B cell (primary cell): ENCODE results near the gene C4orf33. TPM values are rescaled to one million over a fixed set of nuclear protein-coding genes. Genes with fewer than 3 reads are reported as not detected.

Experiments
- ATAC-seq: fragments of 200-7000 bp; cut with Tn5 transposase; one replicate; pipeline ENCODE4 v1.10.0; 2021; ENCODE audit warnings: low read depth, mild to moderate bottlenecking, moderate number of reproducible peaks, moderate library complexity
- CTCF ChIA-PET: fragments of 350-600 bp; sonication (Branson Sonifier 250); formaldehyde crosslinking; loops from one replicate; lab custom pipeline; 2021; ENCODE audit warnings: antibody characterized with exemption, inconsistent platforms; lab: Charles Lee
- POLR2A ChIA-PET: fragments of 350-600 bp; sonication (Branson Sonifier 250); formaldehyde crosslinking; loops from one replicate; lab custom pipeline; 2021; ENCODE audit warnings: antibody characterized with exemption; lab: Charles Lee
- DNase-seq: peaks from one replicate; pipeline ENCODE4 v3.0.0; 2013
- H2AFZ ChIP-seq: 2 replicates; pipeline ENCODE4 v1.6.1; 2012; ENCODE audit warnings: mild to moderate bottlenecking, low read depth, low read length; ENCODE audit not compliant: insufficient read depth, poor library complexity, severe bottlenecking
- H3K27ac ChIP-seq, 2 donors: 1 replicate in 1 of 2; 2 replicates in 1 of 2; pipeline ENCODE4 v1.5.1; 2012 to 2013; ENCODE audit warnings: low read length in 2 of 2, mild to moderate bottlenecking in 2 of 2, moderate library complexity in 1 of 2
- H3K27me3 ChIP-seq, 4 experiments: fragments of 200-600 bp in 1 of 4; sonication (generic) in 1 of 4; replicated peaks in 1 of 4; 1 replicate in 2 of 4; 2 replicates in 2 of 4; pipeline versions ENCODE4 v1.6.1 to v1.7.0; 2013 to 2016; ENCODE audit warnings: low read length in 3 of 4, mild to moderate bottlenecking in 2 of 4, mixed read lengths in 1 of 4, moderate library complexity in 1 of 4; ENCODE audit not compliant: insufficient read depth in 4 of 4, control insufficient read depth in 3 of 4; ENCODE audit errors: control extremely low read depth in 1 of 4
- H3K36me3 ChIP-seq, 2 experiments: replicated peaks in 1 of 2; 1 replicate in 1 of 2; 2 replicates in 1 of 2; pipeline versions ENCODE4 v1.6.1 to v1.7.1; 2013; ENCODE audit warnings: low read length in 1 of 2; ENCODE audit not compliant: insufficient read depth in 2 of 2, control insufficient read depth in 1 of 2; ENCODE audit errors: control extremely low read depth in 1 of 2, extremely low read depth in 1 of 2
- H3K4me1 ChIP-seq, 2 donors: fragments of 200-600 bp in 1 of 2; sonication (generic) in 1 of 2; 1 replicate in 1 of 2; 2 replicates in 1 of 2; pipeline versions ENCODE4 v1.5.1 to v1.6.1; 2013 to 2017; ENCODE audit warnings: low read length in 2 of 2; ENCODE audit not compliant: control insufficient read depth in 2 of 2, insufficient read depth in 2 of 2
- H3K4me2 ChIP-seq: replicated peaks from 2 replicates; pipeline ENCODE3; 2012; ENCODE audit warnings: mild to moderate bottlenecking, low read depth, low read length; ENCODE audit not compliant: poor library complexity, severe bottlenecking
- H3K4me3 ChIP-seq, 5 experiments: fragments of 200-600 bp in 1 of 5; sonication (generic) in 1 of 5; 1 replicate in 3 of 5; 2 replicates in 2 of 5; pipeline versions ENCODE4 v1.5.1 to v1.7.0; 2011 to 2016; ENCODE audit warnings: low read length in 4 of 5, mild to moderate bottlenecking in 4 of 5, low read depth in 2 of 5, control low read depth in 1 of 5, moderate library complexity in 1 of 5; ENCODE audit not compliant: insufficient read depth in 1 of 5; ENCODE audit errors: control extremely low read depth in 1 of 5, extremely low read depth in 1 of 5
- H3K79me2 ChIP-seq: fragments of 200-600 bp; sonication (generic); one replicate; pipeline ENCODE4 v1.6.0; 2016; ENCODE audit warnings: low read length; ENCODE audit not compliant: control insufficient read depth, insufficient read depth
- H3K9ac ChIP-seq: fragments of 200-600 bp; sonication (generic); 2 replicates; pipeline ENCODE4 v1.6.1; 2017; ENCODE audit warnings: mild to moderate bottlenecking, low read length, moderate library complexity
- H3K9me3 ChIP-seq, 3 donors: one replicate each; pipeline versions ENCODE4 v1.6.1 to v1.7.1; 2013; ENCODE audit warnings: low read length in 2 of 3; ENCODE audit not compliant: control insufficient read depth in 2 of 3, insufficient read depth in 1 of 3; ENCODE audit errors: control extremely low read depth in 1 of 3
- H4K20me1 ChIP-seq: 2 replicates; pipeline ENCODE4 v1.6.0; 2012; ENCODE audit warnings: mild to moderate bottlenecking, low read length; ENCODE audit not compliant: insufficient read depth, control insufficient read depth, poor library complexity, severe bottlenecking
- H3K27ac Mint-ChIP-seq: one replicate; pipeline ENCODE4 v1.8.0; 2021; ENCODE audit warnings: mixed read lengths
- H3K27me3 Mint-ChIP-seq: one replicate; pipeline ENCODE4 v1.8.0; 2021; ENCODE audit warnings: mixed read lengths
- H3K4me1 Mint-ChIP-seq: one replicate; pipeline ENCODE4 v1.8.0; 2021; ENCODE audit warnings: mixed read lengths
- H3K4me3 Mint-ChIP-seq: one replicate; pipeline ENCODE4 v1.8.0; 2021; ENCODE audit warnings: mixed read lengths
- H3K9me3 Mint-ChIP-seq: one replicate; pipeline ENCODE4 v1.8.0; 2022; ENCODE audit warnings: mixed read lengths; ENCODE audit not compliant: insufficient read depth
- CTCF ChIP-seq: fragments of 200-600 bp; IDR thresholded peaks from one replicate; pipeline ENCODE4 v1.8.0; 2022; ENCODE audit warnings: antibody characterized with exemption, mild to moderate bottlenecking
- EZH2 ChIP-seq: IDR thresholded peaks from 2 replicates; pipeline ENCODE4 v1.6.1; 2012; ENCODE audit warnings: borderline replicate concordance, low read depth, mild to moderate bottlenecking, moderate library complexity, low read length; ENCODE audit not compliant: insufficient read depth, poor library complexity, severe bottlenecking
- intact Hi-C: fragments of 100-400 bp; cut with micrococcal nuclease; formaldehyde crosslinking; loops from one replicate; pipeline ENCODE4 v1.10.0; 2022
- polyA plus RNA-seq: library from polyadenylated mRNA; depleted of rRNA; stranded (reverse); fragments of >200 nt; gene quantifications from 2 replicates; pipeline ENCODE4 v1.2.3, GENCODE V29; 2012
- total RNA-seq, 2 donors: library from RNA; stranded (reverse); fragments of 120-200 nt in 1 of 2; gene quantifications; 1 replicate in 1 of 2; 2 replicates in 1 of 2; pipeline versions ENCODE4 v1.2.3 to v1.2.4, GENCODE V29; 2013 to 2022

C4orf33 gene
- total and polyA plus RNA-seq, 2 donors (not counting 1 experiment from before 2014, with no cell fraction given): 9.0 to 9.5 TPM

- no peak overlapping the region for H3K27ac Mint-ChIP-seq
- Histone ChIP-seq H3K36me3 (peaks cover 0 to 29% of the 10 kb centered on the region in 2 experiments), H3K9me3 (peaks cover 0 to 9% (median 4%) of the 10 kb centered on the region in 3 donors), H4K20me1 (no peaks in the 10 kb centered on the region), H3K27ac (no peak overlapping the region), H3K4me1 (no peaks in the 10 kb centered on the region), H2AFZ (no peak overlapping the region), H3K4me3 (no peak overlapping the region), H3K27me3 (no peaks in the 10 kb centered on the region), H3K9ac (no peak overlapping the region), H3K79me2 (peaks cover 34% of the 10 kb centered on the region), H3K4me2 (no peak overlapping the region)
- ChIA-PET CTCF (no interaction called here), POLR2A (no interaction called here)
- H3K4me1 Mint-ChIP-seq: no peaks in the 10 kb centered on the region
- DNase-seq (no peak), ATAC-seq (no peak)
- H3K27me3 Mint-ChIP-seq: no peaks in the 10 kb centered on the region
- intact Hi-C loops: no loop called here
- H3K9me3 Mint-ChIP-seq: peaks cover 8% of the 10 kb centered on the region
- no peak overlapping the region for H3K4me3 Mint-ChIP-seq
- no peak for TF ChIP-seq CTCF
- no peak for TF ChIP-seq EZH2
Observed at GRCh38 chr4:129077326-129077725, 18.6 kb upstream of the C4orf33 start.

DNA sequence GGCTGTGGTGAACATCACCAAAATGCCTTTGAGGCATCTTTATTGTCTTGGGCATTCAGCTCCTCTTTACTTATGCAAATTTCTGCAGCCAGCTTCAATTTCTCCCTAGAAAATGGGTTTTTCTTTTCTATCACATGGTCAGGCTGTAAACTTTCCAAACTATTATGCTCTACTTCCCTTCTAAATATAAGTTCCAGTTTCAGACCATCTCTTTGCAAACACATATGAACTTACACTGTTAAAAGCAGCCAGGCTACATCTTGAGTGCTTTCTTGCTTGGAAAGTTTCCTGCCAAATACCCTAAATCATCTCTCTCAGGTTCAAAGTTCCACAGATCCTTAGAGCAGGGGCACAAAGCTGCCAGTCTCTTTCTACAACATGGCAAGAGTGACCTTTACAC is 15.8 kb upstream of the C4orf33 start:
- Histone ChIP-seq H3K4me1 (no peaks in the 10 kb centered on the region), H4K20me1 (no peaks in the 10 kb centered on the region), H3K36me3 (peaks cover 0 to 25% of the 10 kb centered on the region in 2 experiments), H3K79me2 (peaks cover 59% of the 10 kb centered on the region), H3K4me2 (no peak overlapping the region), H3K9me3 (peaks cover 0 to 9% (median 4%) of the 10 kb centered on the region in 3 donors), H3K9ac (no peak overlapping the region), H2AFZ (no peak overlapping the region), H3K4me3 (no peak overlapping the region), H3K27me3 (no peaks in the 10 kb centered on the region), H3K27ac (no peak overlapping the region)
- Mint-ChIP-seq H3K4me1 (no peaks in the 10 kb centered on the region), H3K27ac (no peak overlapping the region), H3K4me3 (no peak overlapping the region), H3K9me3 (peaks cover 8% of the 10 kb centered on the region), H3K27me3 (no peaks in the 10 kb centered on the region)
- TF ChIP-seq EZH2 (no peak), CTCF (no peak)
- ATAC-seq (no peak), DNase-seq (no peak)
- POLR2A ChIA-PET: no interaction called here
- CTCF ChIA-PET: no interaction called here
- intact Hi-C loops: no loop called here
